GM23338 (cell line): Measurements from ENCODE around the gene TEPSIN. TPM values are rescaled to one million over a fixed set of nuclear protein-coding genes. Genes with fewer than 3 reads are reported as not detected.

Source experiments
- ATAC-seq: fragments of 200-7000 bp; cut with Tn5 transposase; 3 replicates; pipeline ENCODE4 v1.9.1; 2020
- DNase-seq: peaks from one replicate; pipeline ENCODE4 v3.0.0-alpha.2; 2015; ENCODE audit warnings: low spot score
- H2AFZ ChIP-seq: fragments of 200-600 bp; sonication (generic); 2 replicates; pipeline ENCODE4 v1.8.0; 2016; ENCODE audit warnings: antibody characterized with exemption, mild to moderate bottlenecking, moderate library complexity
- H3F3A ChIP-seq: fragments of 200-600 bp; sonication (generic); replicated peaks from 2 replicates; pipeline ENCODE4 v1.8.0; 2017; ENCODE audit warnings: antibody characterized with exemption, mixed run types, low read depth
- H3K27ac ChIP-seq: fragments of 200-600 bp; sonication (generic); 2 replicates; pipeline ENCODE4 v1.6.1; 2016; ENCODE audit warnings: low read depth
- H3K27me3 ChIP-seq: fragments of 200-600 bp; sonication (generic); 2 replicates; pipeline ENCODE4 v1.8.0; 2016; ENCODE audit warnings: mild to moderate bottlenecking, mixed run types, moderate library complexity; ENCODE audit not compliant: insufficient read depth
- H3K36me3 ChIP-seq: fragments of 200-600 bp; sonication (generic); 2 replicates; pipeline ENCODE4 v1.8.0; 2016; ENCODE audit warnings: mild to moderate bottlenecking; ENCODE audit not compliant: insufficient read depth
- H3K4me1 ChIP-seq: fragments of 200-600 bp; sonication (generic); 2 replicates; pipeline ENCODE4 v1.8.0; 2016; ENCODE audit warnings: mild to moderate bottlenecking, moderate library complexity; ENCODE audit not compliant: insufficient read depth
- H3K4me2 ChIP-seq: fragments of 200-600 bp; sonication (generic); 2 replicates; pipeline ENCODE4 v1.7.1; 2017; ENCODE audit warnings: mixed run types
- H3K4me3 ChIP-seq: fragments of 200-600 bp; sonication (generic); 2 replicates; pipeline ENCODE4 v1.6.1; 2016; ENCODE audit warnings: mixed run types
- H3K79me2 ChIP-seq: fragments of 200-600 bp; sonication (generic); replicated peaks from 2 replicates; pipeline ENCODE4 v1.8.0; 2017; ENCODE audit warnings: mild to moderate bottlenecking; ENCODE audit not compliant: insufficient read depth
- H3K9me2 ChIP-seq: fragments of 200-600 bp; sonication (generic); 2 replicates; pipeline ENCODE4 v1.8.0; 2017; ENCODE audit not compliant: insufficient read depth
- H4K20me1 ChIP-seq: fragments of 200-600 bp; sonication (generic); replicated peaks from 2 replicates; pipeline ENCODE4 v1.8.0; 2017; ENCODE audit warnings: mild to moderate bottlenecking; ENCODE audit not compliant: insufficient read depth
- H3K27ac Mint-ChIP-seq: 2 replicates; pipeline ENCODE4 v1.8.0; 2020; ENCODE audit warnings: inconsistent platforms, mild to moderate bottlenecking, moderate library complexity, mixed read lengths
- H3K27me3 Mint-ChIP-seq: 3 replicates; pipeline ENCODE4 v1.8.0; 2022; ENCODE audit warnings: low read depth, mild to moderate bottlenecking, moderate library complexity, mixed read lengths, inconsistent platforms; ENCODE audit not compliant: insufficient read depth, poor library complexity
- H3K36me3 Mint-ChIP-seq: 3 replicates; pipeline ENCODE4 v1.8.0; 2021; ENCODE audit warnings: low read depth, mild to moderate bottlenecking, inconsistent platforms, moderate library complexity, mixed read lengths
- H3K4me1 Mint-ChIP-seq: 3 replicates; pipeline ENCODE4 v1.8.0; 2020; ENCODE audit warnings: mild to moderate bottlenecking, inconsistent platforms, mixed read lengths
- H3K4me3 Mint-ChIP-seq: 3 replicates; pipeline ENCODE4 v1.8.0; 2021; ENCODE audit warnings: moderate library complexity, mild to moderate bottlenecking, inconsistent platforms, mixed read lengths
- H3K9me3 Mint-ChIP-seq: 3 replicates; pipeline ENCODE4 v1.8.0; 2020; ENCODE audit warnings: moderate library complexity, mild to moderate bottlenecking, inconsistent platforms, mixed read lengths
- CREB1 ChIP-seq: fragments of 250-450 bp; sonication (Bioruptor Pico); IDR thresholded peaks from 2 replicates; pipeline ENCODE4 v1.5.0; 2020; ENCODE audit warnings: low read depth, mild to moderate bottlenecking, moderate library complexity
- EZH2 ChIP-seq: fragments of 200-600 bp; sonication (generic); IDR thresholded peaks from one replicate; pipeline ENCODE4 v1.8.0; 2017; ENCODE audit warnings: antibody characterized with exemption, mild to moderate bottlenecking, low read depth; ENCODE audit not compliant: unreplicated experiment
- EZH2phosphoT487 ChIP-seq: fragments of 200-600 bp; sonication (generic); IDR thresholded peaks from one replicate; pipeline ENCODE4 v1.8.1; 2018; ENCODE audit warnings: antibody characterized with exemption; ENCODE audit not compliant: unreplicated experiment
- JUNB ChIP-seq: IDR thresholded peaks from one replicate; pipeline ENCODE4 v1.6.1; 2016; ENCODE audit warnings: antibody characterized with exemption; ENCODE audit not compliant: unreplicated experiment
- NANOG ChIP-seq: IDR thresholded peaks from 2 replicates; pipeline ENCODE4 v1.6.1; 2016; ENCODE audit warnings: antibody characterized with exemption, borderline replicate concordance
- POLR2AphosphoS5 ChIP-seq: IDR thresholded peaks from 2 replicates; pipeline ENCODE4 v1.6.1; 2016; ENCODE audit warnings: antibody characterized with exemption, low read depth
- STAT1 ChIP-seq: IDR thresholded peaks from one replicate; pipeline ENCODE4 v1.6.1; 2016; ENCODE audit warnings: antibody characterized with exemption; ENCODE audit not compliant: unreplicated experiment
- ZNF114 ChIP-seq: fragments of 250-450 bp; sonication (Bioruptor Pico); IDR thresholded peaks from 2 replicates; pipeline ENCODE4 v1.5.0; 2020; ENCODE audit warnings: mild to moderate bottlenecking, moderate library complexity
- ZNF331 ChIP-seq: fragments of 250-450 bp; sonication (Bioruptor Pico); IDR thresholded peaks from 2 replicates; pipeline ENCODE4 v1.5.0; 2020; ENCODE audit warnings: low read depth, mild to moderate bottlenecking, moderate library complexity
- polyA plus RNA-seq: library from polyadenylated mRNA; unstranded; fragments of >200 nt; fragmentation: Nextera tagmentation; extraction: Ambion mirVana; gene quantifications from 2 replicates; pipeline ENCODE4 v1.2.1, GENCODE V29; 2016
- total RNA-seq: library from RNA; depleted of rRNA; stranded (reverse); fragments of >200 nt; shearing (Covaris generic); gene quantifications from 2 replicates; pipeline ENCODE4 v1.2.3, GENCODE V29; 2014
- TF ChIP-seq, protein P1 (sequence below): IDR thresholded peaks from one replicate; pipeline ENCODE4 v1.6.1; 2018; ENCODE audit warnings: antibody characterized with exemption; ENCODE audit not compliant: unreplicated experiment
- TF ChIP-seq, protein P2 (sequence below): fragments of 250-450 bp; sonication (Bioruptor Pico); IDR thresholded peaks from 2 replicates; pipeline ENCODE4 v1.5.0; 2020; ENCODE audit warnings: mild to moderate bottlenecking, moderate library complexity
- TF ChIP-seq, protein P3 (sequence below): IDR thresholded peaks from 2 replicates; pipeline ENCODE4 v1.6.1; 2016; ENCODE audit warnings: antibody characterized with exemption
- TF ChIP-seq, protein P4 (sequence below), 2 experiments: fragments of 200-600 bp in 1 of 2; sonication (generic) in 1 of 2; conservative IDR thresholded peaks; 2 replicates each; pipeline versions ENCODE4 v1.5.1 to v1.6.1; 2016 to 2017; ENCODE audit warnings: antibody characterized with exemption in 2 of 2, low read depth in 2 of 2, mild to moderate bottlenecking in 2 of 2, moderate library complexity in 1 of 2

TEPSIN gene
- total and polyA plus RNA-seq, 2 experiments from 2014 or later = 4.4 to 25.3 TPM

DNA sequence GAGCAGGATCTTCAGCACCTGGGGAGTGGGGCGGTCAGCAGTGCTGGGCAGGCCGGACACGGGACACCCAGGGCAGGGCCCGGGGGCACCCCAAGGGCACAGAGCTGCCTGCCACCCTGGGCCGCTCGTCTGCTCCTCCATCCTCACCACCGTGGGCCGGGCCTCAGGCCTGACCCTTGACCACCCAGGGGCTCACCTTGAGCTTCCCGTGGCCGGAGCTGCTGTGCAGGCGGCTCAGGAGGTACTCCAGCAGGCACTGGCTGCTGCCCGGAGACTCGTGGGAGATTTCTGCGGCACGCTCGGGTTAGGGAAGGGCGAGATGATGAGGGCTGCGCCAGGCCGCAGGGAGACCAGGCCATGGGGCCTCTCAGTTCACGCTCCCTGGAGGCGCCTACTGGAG lies 2.1 kb downstream of the TEPSIN start:
- Histone ChIP-seq H3K9me2 (no peaks in the 10 kb centered on the region), H3K79me2 (peaks cover 17% of the 10 kb centered on the region), H2AFZ (no peak overlapping the region), H3K4me1 (no peaks in the 10 kb centered on the region), H3K27me3 (no peaks in the 10 kb centered on the region), H3F3A (peaks cover 11% of the 10 kb centered on the region; the same call in 1 of the 2 replicates), H3K27ac (no peak overlapping the region), H4K20me1 (no peaks in the 10 kb centered on the region; the same call in 1 of the 2 replicates), H3K4me2 (no peak overlapping the region), H3K4me3 (no peak overlapping the region), H3K36me3 (no peaks in the 10 kb centered on the region)
- TF ChIP-seq JUNB (no peak), POLR2AphosphoS5 (no peak), ZNF114 (CRISPR knock-in tag) (no peak), EZH2 (no peak), ZNF331 (no peak), CREB1 (CRISPR knock-in tag) (no peak), EZH2phosphoT487 (no peak), NANOG (no peak), STAT1 (no peak)
- TF ChIP-seq, protein P1, sequence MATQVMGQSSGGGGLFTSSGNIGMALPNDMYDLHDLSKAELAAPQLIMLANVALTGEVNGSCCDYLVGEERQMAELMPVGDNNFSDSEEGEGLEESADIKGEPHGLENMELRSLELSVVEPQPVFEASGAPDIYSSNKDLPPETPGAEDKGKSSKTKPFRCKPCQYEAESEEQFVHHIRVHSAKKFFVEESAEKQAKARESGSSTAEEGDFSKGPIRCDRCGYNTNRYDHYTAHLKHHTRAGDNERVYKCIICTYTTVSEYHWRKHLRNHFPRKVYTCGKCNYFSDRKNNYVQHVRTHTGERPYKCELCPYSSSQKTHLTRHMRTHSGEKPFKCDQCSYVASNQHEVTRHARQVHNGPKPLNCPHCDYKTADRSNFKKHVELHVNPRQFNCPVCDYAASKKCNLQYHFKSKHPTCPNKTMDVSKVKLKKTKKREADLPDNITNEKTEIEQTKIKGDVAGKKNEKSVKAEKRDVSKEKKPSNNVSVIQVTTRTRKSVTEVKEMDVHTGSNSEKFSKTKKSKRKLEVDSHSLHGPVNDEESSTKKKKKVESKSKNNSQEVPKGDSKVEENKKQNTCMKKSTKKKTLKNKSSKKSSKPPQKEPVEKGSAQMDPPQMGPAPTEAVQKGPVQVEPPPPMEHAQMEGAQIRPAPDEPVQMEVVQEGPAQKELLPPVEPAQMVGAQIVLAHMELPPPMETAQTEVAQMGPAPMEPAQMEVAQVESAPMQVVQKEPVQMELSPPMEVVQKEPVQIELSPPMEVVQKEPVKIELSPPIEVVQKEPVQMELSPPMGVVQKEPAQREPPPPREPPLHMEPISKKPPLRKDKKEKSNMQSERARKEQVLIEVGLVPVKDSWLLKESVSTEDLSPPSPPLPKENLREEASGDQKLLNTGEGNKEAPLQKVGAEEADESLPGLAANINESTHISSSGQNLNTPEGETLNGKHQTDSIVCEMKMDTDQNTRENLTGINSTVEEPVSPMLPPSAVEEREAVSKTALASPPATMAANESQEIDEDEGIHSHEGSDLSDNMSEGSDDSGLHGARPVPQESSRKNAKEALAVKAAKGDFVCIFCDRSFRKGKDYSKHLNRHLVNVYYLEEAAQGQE = no peak
- TF ChIP-seq, protein P2, sequence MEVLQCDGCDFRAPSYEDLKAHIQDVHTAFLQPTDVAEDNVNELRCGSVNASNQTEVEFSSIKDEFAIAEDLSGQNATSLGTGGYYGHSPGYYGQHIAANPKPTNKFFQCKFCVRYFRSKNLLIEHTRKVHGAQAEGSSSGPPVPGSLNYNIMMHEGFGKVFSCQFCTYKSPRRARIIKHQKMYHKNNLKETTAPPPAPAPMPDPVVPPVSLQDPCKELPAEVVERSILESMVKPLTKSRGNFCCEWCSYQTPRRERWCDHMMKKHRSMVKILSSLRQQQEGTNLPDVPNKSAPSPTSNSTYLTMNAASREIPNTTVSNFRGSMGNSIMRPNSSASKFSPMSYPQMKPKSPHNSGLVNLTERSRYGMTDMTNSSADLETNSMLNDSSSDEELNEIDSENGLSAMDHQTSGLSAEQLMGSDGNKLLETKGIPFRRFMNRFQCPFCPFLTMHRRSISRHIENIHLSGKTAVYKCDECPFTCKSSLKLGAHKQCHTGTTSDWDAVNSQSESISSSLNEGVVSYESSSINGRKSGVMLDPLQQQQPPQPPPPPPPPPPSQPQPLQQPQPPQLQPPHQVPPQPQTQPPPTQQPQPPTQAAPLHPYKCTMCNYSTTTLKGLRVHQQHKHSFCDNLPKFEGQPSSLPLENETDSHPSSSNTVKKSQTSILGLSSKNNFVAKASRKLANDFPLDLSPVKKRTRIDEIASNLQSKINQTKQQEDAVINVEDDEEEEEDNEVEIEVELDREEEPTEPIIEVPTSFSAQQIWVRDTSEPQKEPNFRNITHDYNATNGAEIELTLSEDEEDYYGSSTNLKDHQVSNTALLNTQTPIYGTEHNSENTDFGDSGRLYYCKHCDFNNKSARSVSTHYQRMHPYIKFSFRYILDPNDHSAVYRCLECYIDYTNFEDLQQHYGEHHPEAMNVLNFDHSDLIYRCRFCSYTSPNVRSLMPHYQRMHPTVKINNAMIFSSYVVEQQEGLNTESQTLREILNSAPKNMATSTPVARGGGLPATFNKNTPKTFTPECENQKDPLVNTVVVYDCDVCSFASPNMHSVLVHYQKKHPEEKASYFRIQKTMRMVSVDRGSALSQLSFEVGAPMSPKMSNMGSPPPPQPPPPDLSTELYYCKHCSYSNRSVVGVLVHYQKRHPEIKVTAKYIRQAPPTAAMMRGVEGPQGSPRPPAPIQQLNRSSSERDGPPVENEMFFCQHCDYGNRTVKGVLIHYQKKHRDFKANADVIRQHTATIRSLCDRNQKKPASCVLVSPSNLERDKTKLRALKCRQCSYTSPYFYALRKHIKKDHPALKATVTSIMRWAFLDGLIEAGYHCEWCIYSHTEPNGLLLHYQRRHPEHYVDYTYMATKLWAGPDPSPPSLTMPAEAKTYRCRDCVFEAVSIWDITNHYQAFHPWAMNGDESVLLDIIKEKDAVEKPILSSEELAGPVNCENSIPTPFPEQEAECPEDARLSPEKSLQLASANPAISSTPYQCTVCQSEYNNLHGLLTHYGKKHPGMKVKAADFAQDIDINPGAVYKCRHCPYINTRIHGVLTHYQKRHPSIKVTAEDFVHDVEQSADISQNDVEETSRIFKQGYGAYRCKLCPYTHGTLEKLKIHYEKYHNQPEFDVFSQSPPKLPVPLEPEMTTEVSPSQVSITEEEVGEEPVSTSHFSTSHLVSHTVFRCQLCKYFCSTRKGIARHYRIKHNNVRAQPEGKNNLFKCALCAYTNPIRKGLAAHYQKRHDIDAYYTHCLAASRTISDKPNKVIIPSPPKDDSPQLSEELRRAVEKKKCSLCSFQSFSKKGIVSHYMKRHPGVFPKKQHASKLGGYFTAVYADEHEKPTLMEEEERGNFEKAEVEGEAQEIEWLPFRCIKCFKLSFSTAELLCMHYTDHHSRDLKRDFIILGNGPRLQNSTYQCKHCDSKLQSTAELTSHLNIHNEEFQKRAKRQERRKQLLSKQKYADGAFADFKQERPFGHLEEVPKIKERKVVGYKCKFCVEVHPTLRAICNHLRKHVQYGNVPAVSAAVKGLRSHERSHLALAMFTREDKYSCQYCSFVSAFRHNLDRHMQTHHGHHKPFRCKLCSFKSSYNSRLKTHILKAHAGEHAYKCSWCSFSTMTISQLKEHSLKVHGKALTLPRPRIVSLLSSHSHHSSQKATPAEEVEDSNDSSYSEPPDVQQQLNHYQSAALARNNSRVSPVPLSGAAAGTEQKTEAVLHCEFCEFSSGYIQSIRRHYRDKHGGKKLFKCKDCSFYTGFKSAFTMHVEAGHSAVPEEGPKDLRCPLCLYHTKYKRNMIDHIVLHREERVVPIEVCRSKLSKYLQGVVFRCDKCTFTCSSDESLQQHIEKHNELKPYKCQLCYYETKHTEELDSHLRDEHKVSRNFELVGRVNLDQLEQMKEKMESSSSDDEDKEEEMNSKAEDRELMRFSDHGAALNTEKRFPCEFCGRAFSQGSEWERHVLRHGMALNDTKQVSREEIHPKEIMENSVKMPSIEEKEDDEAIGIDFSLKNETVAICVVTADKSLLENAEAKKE (CRISPR knock-in tag) = no peak
- TF ChIP-seq, protein P3, sequence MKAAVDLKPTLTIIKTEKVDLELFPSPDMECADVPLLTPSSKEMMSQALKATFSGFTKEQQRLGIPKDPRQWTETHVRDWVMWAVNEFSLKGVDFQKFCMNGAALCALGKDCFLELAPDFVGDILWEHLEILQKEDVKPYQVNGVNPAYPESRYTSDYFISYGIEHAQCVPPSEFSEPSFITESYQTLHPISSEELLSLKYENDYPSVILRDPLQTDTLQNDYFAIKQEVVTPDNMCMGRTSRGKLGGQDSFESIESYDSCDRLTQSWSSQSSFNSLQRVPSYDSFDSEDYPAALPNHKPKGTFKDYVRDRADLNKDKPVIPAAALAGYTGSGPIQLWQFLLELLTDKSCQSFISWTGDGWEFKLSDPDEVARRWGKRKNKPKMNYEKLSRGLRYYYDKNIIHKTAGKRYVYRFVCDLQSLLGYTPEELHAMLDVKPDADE = no peak
- TF ChIP-seq, protein P4, sequence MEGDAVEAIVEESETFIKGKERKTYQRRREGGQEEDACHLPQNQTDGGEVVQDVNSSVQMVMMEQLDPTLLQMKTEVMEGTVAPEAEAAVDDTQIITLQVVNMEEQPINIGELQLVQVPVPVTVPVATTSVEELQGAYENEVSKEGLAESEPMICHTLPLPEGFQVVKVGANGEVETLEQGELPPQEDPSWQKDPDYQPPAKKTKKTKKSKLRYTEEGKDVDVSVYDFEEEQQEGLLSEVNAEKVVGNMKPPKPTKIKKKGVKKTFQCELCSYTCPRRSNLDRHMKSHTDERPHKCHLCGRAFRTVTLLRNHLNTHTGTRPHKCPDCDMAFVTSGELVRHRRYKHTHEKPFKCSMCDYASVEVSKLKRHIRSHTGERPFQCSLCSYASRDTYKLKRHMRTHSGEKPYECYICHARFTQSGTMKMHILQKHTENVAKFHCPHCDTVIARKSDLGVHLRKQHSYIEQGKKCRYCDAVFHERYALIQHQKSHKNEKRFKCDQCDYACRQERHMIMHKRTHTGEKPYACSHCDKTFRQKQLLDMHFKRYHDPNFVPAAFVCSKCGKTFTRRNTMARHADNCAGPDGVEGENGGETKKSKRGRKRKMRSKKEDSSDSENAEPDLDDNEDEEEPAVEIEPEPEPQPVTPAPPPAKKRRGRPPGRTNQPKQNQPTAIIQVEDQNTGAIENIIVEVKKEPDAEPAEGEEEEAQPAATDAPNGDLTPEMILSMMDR (conservative IDR thresholded peaks at IDR 0.05; ENCODE audit: low read depth in 2 of 2) = no peak
- Mint-ChIP-seq H3K36me3 (peaks cover 14% of the 10 kb centered on the region), H3K4me3 (no peak overlapping the region; the same call in 2 of the 3 replicates), H3K27ac (no peak overlapping the region), H3K27me3 (peaks cover 8% of the 10 kb centered on the region), H3K4me1 (peaks cover 16% of the 10 kb centered on the region), H3K9me3 (no peaks in the 10 kb centered on the region)
- DNase-seq (no peak), ATAC-seq (no peak)
